Activated T-helper 2 cell treated with anti-CD3 and anti-CD28 coated beads, Interferon-gamma antibody, Interleukin-2, Interleukin-4, amounts not matched to agents 10 μg/mL and 5 μg/mL and 100 μg/mL, durations not matched to agents 14 hours and 24 hours and 36 hours (primary cell): ENCODE data around the gene ZBTB46. TPM values are rescaled to one million over a fixed set of nuclear protein-coding genes. Genes with fewer than 3 reads are reported as not detected.
A peak's percentile ranks its signal among the peaks of the same experiment; 100 is the strongest.

Source experiments
- DNase-seq: peaks from one replicate; pipeline ENCODE4 v3.0.0; 2021; ENCODE audit warnings: low spot score
- H3K27ac Mint-ChIP-seq: one replicate; pipeline ENCODE4 v1.8.0; 2021; ENCODE audit warnings: mixed read lengths
- H3K27me3 Mint-ChIP-seq: one replicate; pipeline ENCODE4 v1.8.0; 2021; ENCODE audit warnings: low read depth, mixed read lengths
- H3K36me3 Mint-ChIP-seq: one replicate; pipeline ENCODE4 v1.8.0; 2021; ENCODE audit warnings: low read depth, mixed read lengths
- H3K4me1 Mint-ChIP-seq: one replicate; pipeline ENCODE4 v1.8.0; 2021; ENCODE audit warnings: low read depth, mixed read lengths
- H3K4me3 Mint-ChIP-seq: one replicate; pipeline ENCODE4 v1.8.0; 2021; ENCODE audit warnings: low read depth, mild to moderate bottlenecking, moderate library complexity, mixed read lengths
- H3K9me3 Mint-ChIP-seq: one replicate; pipeline ENCODE4 v1.8.0; 2021; ENCODE audit warnings: mixed read lengths
- intact Hi-C: fragments of 100-400 bp; cut with micrococcal nuclease; formaldehyde crosslinking; loops from one replicate; pipeline ENCODE4 v1.15.1; 2023
- total RNA-seq: library from RNA; stranded (reverse); gene quantifications from 2 replicates; pipeline ENCODE4 v1.2.3, GENCODE V29; 2022

The ZBTB46 gene
- total RNA-seq, 1 donor from 2014 or later = 1.1 TPM

DNA sequence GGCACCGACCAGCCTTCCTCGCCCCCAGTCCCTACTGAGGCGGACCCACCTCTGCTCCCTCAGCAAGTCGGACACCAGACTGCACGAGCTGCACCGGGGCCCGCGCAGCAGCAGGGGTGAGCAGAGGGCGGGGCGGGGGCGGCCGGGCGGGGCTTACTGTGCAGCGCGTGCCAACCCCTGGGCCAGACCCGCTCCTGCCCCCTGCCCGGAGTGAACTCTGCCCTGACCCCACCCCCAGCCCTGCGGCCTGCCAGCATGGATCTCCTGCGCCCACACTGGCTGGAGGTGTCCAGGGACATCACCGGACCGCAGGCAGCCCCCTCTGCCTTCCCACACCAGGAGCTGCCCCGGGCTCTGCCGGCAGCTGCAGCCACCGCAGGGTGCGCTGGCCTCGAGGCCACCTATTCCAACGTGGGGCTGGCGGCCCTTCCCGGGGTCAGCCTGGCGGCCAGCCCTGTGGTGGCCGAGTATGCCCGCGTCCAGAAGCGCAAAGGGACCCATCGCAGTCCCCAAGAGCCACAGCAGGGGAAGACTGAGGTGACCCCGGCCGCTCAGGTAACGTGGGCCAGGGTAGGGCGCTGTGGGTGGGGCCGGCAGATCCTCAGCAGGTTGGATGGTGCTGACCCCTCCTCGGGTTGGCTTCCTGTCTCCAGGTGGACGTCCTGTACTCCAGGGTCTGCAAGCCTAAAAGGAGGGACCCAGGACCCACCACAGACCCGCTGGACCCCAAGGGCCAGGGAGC, 92.9 kb downstream of the ZBTB46 start:
- H3K27ac Mint-ChIP-seq = no peak overlapping the region
- H3K9me3 Mint-ChIP-seq = no peaks in the 10 kb centered on the region
- no peak for DNase-seq
- H3K36me3 Mint-ChIP-seq = peaks cover 26% of the 10 kb centered on the region
- intact Hi-C loops = loop anchor here (10.0 kb wide), 1 partner anchor 127 kb away; the partner anchor contains the start of genes ABHD16B and TPD52L2
- H3K27me3 Mint-ChIP-seq = no peaks in the 10 kb centered on the region
- peak overlapping the region; percentile 13 for H3K4me3 Mint-ChIP-seq
- H3K4me1 Mint-ChIP-seq = peaks cover 17% of the 10 kb centered on the region

DNA sequence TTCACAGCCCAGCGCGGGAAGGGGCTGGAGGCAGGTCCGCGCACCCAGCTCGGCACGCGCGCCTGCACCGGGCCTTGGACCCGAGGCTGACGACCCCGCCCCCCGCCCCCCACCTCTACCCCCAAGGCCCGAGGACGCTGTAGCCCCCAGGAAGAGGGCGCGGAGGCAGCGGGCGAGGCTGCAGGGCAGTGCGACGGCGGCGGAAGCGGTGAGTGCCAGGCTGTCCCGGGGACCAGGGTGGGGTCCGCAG, 93.4 kb downstream of the ZBTB46 start:
- Mint-ChIP-seq H3K4me3 (peak overlapping the region; percentile 73), H3K36me3 (peaks cover 26% of the 10 kb centered on the region), H3K4me1 (peaks cover 17% of the 10 kb centered on the region), H3K9me3 (no peaks in the 10 kb centered on the region), H3K27ac (no peak overlapping the region), H3K27me3 (no peaks in the 10 kb centered on the region)
- no peak for DNase-seq
- intact Hi-C loops = loop anchor here (10.0 kb wide), 1 partner anchor 127 kb away; the partner anchor contains the start of genes ABHD16B and TPD52L2

GRCh38 chr20:63736893-63737694, 94.0 kb downstream of the ZBTB46 start:
- intact Hi-C loops = loop anchor here (10.0 kb wide), 1 partner anchor 128 kb away; the partner anchor contains the start of genes ABHD16B and TPD52L2
- Mint-ChIP-seq H3K4me3 (peak overlapping the region; percentile 73), H3K4me1 (peaks cover 17% of the 10 kb centered on the region), H3K9me3 (no peaks in the 10 kb centered on the region), H3K27ac (peak overlapping the region; percentile 33), H3K27me3 (no peaks in the 10 kb centered on the region), H3K36me3 (peaks cover 26% of the 10 kb centered on the region)
- peak; percentile 53 for DNase-seq

- Mint-ChIP-seq H3K4me1 (peaks cover 17% of the 10 kb centered on the region), H3K36me3 (peaks cover 26% of the 10 kb centered on the region), H3K27me3 (no peaks in the 10 kb centered on the region), H3K27ac (peak within 1 kb of the TSS; percentile 35), H3K9me3 (no peaks in the 10 kb centered on the region), H3K4me3 (peak within 1 kb of the TSS; percentile 73)
- DNase-seq = peak; percentile 77
- intact Hi-C loops = loop anchor here (10.0 kb wide), 1 partner anchor 129 kb away; the partner anchor contains the start of genes ABHD16B and TPD52L2
These were observed 95.0 kb downstream of the ZBTB46 start, which contains the start of gene LIME1 for GRCh38 chr20:63735859-63736718. Gene LIME1 (plus strand): TSS chr20:63736664. CDS start chr20:63737550, 886 bp downstream.

- H3K27ac Mint-ChIP-seq = no peak overlapping the region
- intact Hi-C loops = loop anchor here (5.0 to 10.0 kb wide), 2 partner anchors 98 to 130 kb away; partner anchors contain the start of genes ABHD16B and TPD52L2
- no peaks in the 10 kb centered on the region for H3K9me3 Mint-ChIP-seq
- H3K4me3 Mint-ChIP-seq = no peak overlapping the region
- no peak for DNase-seq
- H3K36me3 Mint-ChIP-seq = peaks cover 26% of the 10 kb centered on the region
- H3K4me1 Mint-ChIP-seq = peaks cover 20% of the 10 kb centered on the region
- H3K27me3 Mint-ChIP-seq = no peaks in the 10 kb centered on the region
These were observed 95.9 kb downstream of the ZBTB46 start for GRCh38 chr20:63734946-63735858.

DNA sequence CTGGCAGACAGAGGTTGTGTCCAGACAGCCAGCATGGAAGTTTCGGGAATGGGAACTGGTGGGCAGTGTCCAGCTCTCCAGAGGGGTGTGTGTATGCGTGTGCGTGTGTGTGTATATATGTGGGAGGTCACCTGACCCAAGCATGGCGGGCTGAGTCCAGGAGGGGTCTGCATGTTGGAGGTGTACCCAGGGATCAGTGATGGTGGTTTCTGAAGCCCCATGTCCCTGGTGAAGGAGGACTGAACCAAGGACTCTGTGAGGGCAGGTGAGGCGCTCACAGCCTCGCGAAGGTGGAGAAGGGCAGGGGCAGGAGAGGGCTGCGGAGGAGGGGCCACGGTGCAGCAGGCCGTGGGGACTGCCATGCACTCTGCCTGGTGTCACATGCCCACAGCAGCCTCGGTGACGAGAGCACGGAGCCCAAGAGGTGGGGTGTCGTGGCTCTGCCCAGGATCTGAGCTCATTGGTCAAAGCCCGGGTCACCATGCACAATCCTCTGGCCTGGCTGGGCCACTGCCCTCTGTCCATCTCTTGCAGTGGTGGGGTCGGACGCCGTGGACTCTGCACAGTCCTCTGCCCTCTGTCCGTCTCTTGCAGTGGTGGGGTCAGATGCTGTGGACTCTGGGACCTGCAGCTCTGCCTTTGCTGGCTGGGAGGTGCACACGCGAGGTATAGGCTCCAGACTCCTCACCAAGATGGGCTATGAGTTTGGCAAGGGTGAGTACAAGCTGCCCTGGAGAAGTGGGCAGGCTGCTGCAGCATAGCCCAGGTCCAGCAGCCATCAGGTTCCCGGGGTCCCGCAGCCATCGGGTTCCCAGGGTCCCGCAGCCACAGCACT, 96.7 kb downstream of the ZBTB46 start:
- DNase-seq = no peak
- Mint-ChIP-seq H3K27me3 (no peaks in the 10 kb centered on the region), H3K4me3 (no peak overlapping the region), H3K36me3 (peaks cover 30% of the 10 kb centered on the region), H3K9me3 (no peaks in the 10 kb centered on the region), H3K4me1 (peaks cover 28% of the 10 kb centered on the region), H3K27ac (peak overlapping the region; percentile 17)
- intact Hi-C loops = loop anchor here (5.0 to 10.0 kb wide), 2 partner anchors 97 to 130 kb away; partner anchors contain the start of genes ABHD16B and TPD52L2

GRCh38 chr20:63733579-63734081, 97.4 kb downstream of the ZBTB46 start:
- Mint-ChIP-seq H3K27ac (peak overlapping the region; percentile 17), H3K27me3 (no peaks in the 10 kb centered on the region), H3K4me3 (no peak overlapping the region), H3K9me3 (no peaks in the 10 kb centered on the region), H3K36me3 (peaks cover 34% of the 10 kb centered on the region), H3K4me1 (peaks cover 33% of the 10 kb centered on the region)
- intact Hi-C loops = loop anchor here (5.0 to 10.0 kb wide), 2 partner anchors 96 to 131 kb away; partner anchors contain the start of genes ABHD16B and TPD52L2
- DNase-seq = no peak

- Mint-ChIP-seq H3K4me3 (no peak overlapping the region), H3K4me1 (peaks cover 37% of the 10 kb centered on the region), H3K36me3 (peaks cover 39% of the 10 kb centered on the region), H3K27ac (no peak overlapping the region), H3K9me3 (no peaks in the 10 kb centered on the region), H3K27me3 (no peaks in the 10 kb centered on the region)
- no peak for DNase-seq
- intact Hi-C loops = loop anchor here (5.0 to 10.0 kb wide), 2 partner anchors 96 to 132 kb away; partner anchors contain the start of genes ABHD16B and TPD52L2
These were observed 97.9 kb downstream of the ZBTB46 start for GRCh38 chr20:63733117-63733516.

GRCh38 chr20:63732118-63733095, 98.7 kb downstream of the ZBTB46 start:
- Mint-ChIP-seq H3K9me3 (no peaks in the 10 kb centered on the region), H3K4me3 (no peak overlapping the region), H3K27ac (no peak overlapping the region), H3K36me3 (peaks cover 44% of the 10 kb centered on the region), H3K27me3 (no peaks in the 10 kb centered on the region), H3K4me1 (peaks cover 41% of the 10 kb centered on the region)
- no peak for DNase-seq
- intact Hi-C loops = loop anchor here (5.0 to 10.0 kb wide), 2 partner anchors 95 to 132 kb away; partner anchors contain the start of genes ABHD16B and TPD52L2

DNA sequence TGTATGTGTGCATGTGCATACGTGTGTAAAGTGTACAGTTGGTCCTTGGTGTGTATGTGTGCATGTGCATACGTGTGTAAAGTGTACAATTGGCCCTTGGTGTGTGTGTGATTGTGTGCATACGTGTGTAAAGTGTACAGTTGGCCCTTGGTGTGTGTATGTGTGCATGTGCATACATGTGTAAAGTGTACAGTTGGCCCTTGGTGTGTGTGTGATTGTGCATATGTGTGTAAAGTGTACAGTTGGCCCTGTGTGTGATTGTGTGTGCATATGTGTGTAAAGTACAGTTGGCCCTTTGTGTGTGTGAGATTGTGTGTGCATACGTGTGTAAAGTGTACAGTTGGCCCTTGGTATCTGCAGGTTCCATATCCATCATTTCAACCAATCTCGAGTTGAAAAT, 99.7 kb downstream of the ZBTB46 start:
- H3K4me3 Mint-ChIP-seq = no peak overlapping the region
- intact Hi-C loops = loop anchor here (5.0 to 10.0 kb wide), 2 partner anchors 94 to 133 kb away; partner anchors contain the start of genes ABHD16B and TPD52L2
- no peak overlapping the region for H3K27ac Mint-ChIP-seq
- H3K9me3 Mint-ChIP-seq = peaks cover 4% of the 10 kb centered on the region
- H3K4me1 Mint-ChIP-seq = peaks cover 45% of the 10 kb centered on the region
- H3K27me3 Mint-ChIP-seq = no peaks in the 10 kb centered on the region
- peaks cover 49% of the 10 kb centered on the region for H3K36me3 Mint-ChIP-seq
- no peak for DNase-seq
